HG03175 (cell line): ENCODE results near the gene DAB2IP.

Source experiments
- ATAC-seq: cut with Tn5 transposase; IDR thresholded peaks from one replicate; pipeline ENCODE4 v1.9.1; 2021; ENCODE audit warnings: mild to moderate bottlenecking, moderate library complexity; ENCODE audit not compliant: unreplicated experiment

The DAB2IP gene

DNA sequence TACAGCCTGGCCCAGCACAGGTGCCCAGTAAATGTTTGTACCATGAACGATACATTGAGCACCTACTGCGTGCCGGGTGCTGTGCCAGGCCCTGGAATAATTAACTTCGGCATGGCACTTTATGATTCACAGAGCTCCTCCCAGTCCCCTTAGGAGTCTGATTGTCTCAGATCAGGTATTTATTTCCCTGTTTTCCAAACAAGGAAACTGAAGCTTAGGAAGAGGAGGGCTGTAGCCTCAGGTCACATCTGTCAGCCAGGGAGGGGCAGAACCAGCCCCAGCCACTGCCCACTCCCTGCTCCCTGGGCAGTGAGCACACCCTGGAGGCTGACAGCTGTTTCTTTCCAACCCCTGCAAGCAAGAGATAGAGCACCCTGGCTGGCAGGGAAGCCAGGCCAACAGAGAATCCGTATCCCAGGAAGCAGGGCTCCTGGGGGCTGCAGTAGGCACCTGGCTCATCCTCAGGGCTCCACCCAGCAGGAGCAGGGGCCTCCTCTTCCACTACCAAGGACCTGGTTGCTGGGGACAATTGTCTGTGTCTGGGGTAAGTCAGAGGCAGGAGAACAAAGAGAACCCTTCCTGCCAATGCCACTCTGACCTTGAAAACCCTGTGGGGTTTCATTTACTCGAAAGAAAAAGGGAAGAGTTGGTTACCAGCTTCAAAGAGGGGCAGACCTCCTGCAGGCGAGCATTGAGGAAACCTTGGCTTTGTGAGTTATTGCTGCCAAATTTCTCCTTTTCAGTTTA, 69.0 kb downstream of the DAB2IP start:
- no peak for ATAC-seq

DNA sequence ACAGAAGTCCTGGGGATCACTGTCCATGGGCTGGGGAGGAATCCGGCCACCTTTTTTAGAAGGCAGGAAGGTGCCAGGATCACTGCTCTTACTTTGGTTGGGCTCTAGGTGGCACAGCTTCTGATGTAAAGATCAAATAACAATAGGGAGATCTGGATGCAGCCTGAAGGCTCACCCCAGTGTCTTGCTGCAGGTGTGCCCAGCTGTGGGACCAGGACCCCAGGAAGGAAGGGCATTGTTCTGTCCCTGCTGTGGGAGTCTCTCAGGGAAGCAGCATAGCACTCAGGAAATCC, 69.6 kb downstream of the DAB2IP start:
- ATAC-seq = no peak

DNA sequence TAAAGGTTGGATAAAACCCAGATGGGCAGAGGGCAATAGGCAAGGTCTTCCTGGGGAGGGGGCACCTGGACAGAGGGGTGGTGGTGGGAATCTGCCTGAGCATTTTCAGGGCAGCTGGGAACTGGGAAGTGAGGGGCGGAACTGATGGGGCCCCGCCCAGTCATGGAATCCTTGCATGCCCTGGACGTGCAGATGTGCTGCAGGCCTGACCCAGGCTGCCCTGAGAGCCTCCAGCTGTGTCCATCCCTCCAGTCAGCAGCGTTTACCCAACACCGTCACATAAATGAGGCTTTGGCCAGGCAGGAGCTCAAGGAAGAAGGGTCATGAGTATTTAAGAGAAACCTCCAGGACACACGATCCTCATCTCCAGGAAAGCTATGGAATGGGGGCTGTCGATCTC, 70.3 kb downstream of the DAB2IP start:
- no peak for ATAC-seq

DNA sequence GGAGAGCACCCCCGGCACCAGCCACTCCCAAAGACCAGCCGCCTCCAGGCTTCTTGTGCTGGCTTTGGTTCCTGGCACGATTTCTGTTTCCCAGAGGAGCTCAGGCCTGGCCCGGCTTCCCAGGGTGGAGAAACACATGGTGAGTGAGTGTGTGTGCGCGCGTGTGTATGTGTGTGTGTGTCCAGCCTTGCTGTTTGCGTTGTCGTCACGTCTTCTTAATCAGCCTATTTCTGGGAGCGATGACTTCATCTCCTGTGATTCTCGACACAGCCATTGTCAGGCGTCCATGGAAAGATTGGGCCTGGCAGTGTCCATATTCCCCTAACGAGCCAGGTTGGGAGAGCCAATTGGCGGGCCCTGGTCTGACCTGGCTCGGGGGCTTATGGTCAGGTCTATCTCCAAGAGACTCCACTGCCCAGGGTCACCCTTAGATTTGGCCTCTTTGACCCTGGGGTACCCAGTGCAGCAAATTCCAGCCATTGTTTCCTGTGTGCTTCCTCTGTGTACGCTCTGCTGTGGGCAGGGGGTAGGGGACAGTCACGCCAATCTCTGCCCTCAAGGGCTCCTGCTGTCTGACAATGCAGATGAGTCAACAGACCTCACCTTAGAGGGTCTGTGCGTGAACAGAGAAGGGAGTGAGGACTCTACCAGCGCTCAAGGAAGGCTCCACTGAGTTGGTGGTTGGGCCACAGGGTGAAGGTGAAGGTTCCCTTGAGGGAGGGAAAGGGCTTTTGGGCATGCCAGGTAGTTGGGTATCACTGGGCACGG, 73.8 kb downstream of the DAB2IP start:
- ATAC-seq = no peak

DNA sequence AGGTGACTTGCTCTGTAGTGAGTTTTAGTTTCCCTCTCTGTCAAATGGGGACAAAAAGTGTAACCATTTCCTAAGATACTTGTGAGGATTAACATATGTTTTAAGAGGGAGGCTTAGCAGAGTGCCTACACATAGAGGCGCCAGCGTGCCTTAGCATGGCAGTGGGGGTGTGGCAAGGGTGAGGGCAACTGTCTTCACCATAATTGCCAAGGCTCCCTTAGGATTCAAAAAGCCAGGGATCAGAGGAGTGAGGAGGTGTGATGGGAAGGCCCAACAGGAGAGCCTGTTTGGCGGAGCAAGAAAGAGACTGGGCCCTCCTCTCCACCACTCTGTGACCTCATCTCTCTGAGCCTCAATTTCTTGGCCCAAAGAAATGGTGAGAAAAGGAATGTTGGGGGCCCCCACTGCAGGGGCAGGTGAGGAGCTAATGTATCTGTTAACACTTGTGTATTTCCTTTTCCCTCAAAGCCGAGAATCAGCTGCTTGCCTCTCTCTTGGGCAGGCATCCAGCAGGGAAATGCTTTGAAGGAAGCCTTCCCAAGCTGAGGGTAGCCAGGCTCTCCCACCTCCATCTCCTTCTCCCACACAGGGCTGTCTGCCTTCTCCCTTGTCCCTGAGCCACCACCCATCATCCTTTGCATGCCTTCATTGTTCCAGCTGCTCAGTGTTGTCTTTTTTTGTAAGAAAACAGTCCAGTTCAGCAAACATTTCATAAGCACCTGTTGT, 76.0 kb downstream of the DAB2IP start:
- no peak for ATAC-seq

DNA sequence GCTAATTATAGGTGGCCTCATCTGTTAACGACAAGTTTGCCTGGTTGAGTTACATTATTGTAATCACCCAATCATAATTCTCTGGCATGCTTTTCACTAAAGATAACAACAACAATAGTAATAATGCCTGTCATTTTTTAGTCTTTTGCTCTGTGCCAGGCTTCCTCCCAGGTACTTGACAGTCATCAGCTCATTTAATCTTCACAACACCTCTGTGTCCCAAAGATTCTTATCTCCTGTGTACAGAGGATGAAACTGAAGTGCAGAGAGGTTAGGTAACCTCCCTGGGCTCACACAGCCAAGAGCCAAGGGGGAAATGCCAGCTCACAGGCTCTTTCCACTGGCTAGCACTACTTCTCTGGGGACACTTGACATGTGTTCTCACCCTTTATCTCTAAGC, 77.5 kb downstream of the DAB2IP start:
- ATAC-seq = no peak

DNA sequence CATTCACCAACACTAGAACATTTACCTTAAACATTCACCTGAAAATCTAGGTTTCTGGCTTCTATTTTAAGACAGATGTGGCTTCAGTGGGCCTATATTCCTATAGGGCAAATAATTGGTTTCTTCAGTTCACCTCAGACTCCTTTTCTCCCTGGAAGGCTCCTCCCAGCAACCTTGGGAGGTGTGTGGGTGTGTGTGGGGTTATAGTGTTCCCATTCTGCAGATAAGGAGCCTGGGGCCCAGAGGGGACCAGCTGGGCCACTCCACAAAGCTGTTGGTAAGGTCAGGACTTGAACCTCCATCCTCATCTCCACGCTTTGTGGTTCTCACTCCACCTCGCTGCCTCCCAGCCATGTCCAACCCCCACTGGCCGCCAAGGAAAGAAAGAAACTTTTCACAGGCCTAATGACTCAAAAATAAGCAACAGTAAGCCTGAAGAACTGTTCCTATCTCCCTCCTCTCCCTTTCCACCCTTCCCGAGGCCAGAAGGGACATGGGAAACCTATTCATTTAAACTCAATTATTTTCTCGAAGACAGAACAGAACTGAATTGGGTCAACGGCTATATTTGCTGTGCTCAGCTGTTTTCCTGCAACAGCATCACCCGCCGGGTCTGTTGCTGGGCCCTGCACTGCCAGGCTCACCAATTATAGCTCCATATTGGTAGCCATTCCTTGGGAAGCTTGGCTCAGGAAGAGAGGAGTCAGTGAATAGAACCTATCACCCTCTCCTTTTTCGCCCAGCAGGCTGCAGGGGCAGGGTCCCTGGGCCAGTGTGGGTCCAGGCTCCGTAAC, 78.5 kb downstream of the DAB2IP start:
- ATAC-seq = no peak

DNA sequence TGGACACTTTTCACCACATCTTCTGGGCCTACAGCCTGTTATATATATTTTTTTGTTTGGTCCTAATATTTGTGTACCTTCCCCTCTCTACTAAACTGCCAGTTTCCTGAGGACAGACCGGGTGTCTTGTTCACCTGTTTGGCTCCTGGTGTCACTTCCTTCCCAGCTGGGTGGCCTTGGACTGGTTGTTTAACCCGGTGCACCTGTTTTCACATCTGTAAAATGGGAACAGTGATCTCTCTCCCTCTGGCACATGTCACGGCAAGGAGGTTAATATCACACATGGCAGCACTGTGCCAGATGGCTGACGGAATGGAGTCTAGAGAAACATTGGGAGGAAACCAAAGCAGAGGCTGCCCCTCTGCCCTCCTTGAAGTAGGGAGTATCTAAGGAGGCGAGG, 79.7 kb downstream of the DAB2IP start:
- no peak for ATAC-seq

DNA sequence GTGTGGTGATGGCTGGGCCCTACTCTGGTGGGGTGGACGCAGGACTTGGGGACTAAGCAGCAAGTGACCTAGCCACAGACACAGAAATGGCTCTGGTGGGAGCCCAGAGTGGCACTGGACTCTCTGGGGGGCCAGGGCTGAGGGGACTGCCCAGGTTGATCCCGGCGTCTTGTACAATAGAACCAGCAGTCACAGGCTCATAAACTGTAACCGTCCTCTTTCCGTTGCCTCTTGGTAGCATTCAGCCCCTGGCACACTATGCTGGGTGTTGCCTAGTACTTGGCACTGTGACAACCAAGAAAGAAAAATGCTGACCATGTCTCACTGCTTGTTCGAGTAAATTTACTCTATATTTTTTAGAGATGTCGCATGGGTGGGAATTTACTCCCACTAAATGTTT, 80.5 kb downstream of the DAB2IP start:
- ATAC-seq = no peak

DNA sequence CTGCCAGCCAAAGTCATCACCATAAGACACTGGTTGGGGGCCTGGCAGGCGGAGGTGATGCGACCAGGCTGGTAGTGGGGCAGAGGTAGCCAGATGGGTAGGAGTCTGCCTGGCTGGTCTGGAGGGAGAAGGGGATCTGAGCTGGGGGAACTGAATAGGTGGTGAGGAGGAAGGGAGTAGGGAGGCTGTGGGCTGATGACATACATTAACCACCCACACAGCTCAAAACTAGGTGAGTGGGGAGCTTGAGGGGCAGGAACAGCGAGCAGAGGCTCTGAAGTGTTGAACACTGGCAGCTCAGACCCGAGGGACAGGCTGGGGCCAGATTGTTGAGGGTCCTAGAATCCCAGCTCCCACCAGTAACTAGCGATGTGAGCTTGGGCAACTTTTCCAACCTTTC, 81.0 kb downstream of the DAB2IP start:
- ATAC-seq = no peak

DNA sequence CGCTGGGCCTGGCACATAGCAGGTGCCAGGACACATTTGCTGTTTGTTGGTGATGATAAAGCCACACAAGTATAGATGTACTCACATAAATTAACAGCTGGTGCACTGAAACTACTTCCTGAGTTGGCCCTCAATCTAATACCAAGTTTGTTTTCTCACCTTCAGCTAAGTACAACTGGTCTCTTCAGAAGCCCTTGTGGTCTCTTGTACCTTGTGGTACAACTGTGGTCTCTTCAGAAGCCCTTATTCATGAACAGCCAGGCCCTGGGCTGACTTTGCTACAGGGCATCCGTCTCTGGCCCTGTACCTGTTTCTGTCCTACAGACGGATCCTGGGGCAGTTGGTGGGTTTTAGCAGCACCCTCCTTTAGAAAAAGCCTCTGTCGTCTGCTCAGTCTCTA, 81.5 kb downstream of the DAB2IP start:
- ATAC-seq = no peak

DNA sequence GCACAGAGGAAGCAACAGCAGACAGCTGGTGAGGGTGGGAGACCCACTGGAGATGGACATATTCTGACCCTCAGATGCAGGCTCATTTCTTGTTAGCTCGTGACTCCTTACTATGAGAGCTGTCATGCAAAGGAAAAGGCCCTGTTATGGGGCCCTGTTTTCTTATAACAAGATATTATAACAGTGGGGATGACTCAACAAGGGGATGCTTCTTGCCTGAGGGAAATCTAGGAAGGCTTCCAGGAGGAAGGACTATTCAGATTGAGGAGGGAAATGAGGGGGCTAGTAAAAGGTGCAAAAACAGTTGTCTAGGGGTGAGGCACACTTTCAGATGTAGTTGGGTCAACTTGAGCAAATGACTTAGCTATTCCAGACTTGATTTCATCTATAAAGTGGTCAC, 83.0 kb downstream of the DAB2IP start:
- ATAC-seq = no peak

DNA sequence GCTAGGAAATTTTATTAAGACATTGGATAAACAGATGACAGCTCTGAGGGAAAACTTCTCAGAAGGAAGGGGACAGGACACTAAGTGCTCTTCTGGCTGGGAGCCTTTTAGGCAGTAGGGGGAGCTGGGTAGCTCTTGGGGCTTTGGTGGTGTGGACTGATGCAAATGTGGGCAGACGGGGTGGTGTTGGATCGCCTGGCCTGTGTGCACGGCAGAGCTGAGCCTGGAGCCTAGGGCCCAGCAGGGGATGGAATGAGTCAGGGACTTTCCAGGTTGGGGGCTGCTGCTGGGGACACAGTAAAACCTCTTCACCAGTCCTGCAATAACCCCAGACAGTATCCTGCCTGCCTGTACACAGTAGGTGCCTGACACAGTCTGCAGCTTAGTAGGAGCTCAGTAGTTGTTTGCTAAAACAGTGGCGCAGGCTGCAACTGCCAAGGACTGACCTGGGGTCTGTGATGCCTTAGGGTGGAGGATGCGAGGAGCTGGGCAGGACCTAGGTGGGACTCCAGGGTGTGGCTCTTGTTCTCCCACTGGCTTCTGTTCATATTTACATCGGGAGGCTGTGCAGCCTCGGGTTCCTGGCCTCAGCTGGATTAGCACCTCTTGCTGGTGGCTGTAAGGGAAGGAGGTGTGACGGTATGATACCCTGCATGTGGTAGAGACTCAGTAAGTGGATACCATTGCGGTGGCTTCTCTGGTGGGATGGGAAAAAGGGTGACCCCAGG, 83.8 kb downstream of the DAB2IP start:
- peak; percentile 45 for ATAC-seq

DNA sequence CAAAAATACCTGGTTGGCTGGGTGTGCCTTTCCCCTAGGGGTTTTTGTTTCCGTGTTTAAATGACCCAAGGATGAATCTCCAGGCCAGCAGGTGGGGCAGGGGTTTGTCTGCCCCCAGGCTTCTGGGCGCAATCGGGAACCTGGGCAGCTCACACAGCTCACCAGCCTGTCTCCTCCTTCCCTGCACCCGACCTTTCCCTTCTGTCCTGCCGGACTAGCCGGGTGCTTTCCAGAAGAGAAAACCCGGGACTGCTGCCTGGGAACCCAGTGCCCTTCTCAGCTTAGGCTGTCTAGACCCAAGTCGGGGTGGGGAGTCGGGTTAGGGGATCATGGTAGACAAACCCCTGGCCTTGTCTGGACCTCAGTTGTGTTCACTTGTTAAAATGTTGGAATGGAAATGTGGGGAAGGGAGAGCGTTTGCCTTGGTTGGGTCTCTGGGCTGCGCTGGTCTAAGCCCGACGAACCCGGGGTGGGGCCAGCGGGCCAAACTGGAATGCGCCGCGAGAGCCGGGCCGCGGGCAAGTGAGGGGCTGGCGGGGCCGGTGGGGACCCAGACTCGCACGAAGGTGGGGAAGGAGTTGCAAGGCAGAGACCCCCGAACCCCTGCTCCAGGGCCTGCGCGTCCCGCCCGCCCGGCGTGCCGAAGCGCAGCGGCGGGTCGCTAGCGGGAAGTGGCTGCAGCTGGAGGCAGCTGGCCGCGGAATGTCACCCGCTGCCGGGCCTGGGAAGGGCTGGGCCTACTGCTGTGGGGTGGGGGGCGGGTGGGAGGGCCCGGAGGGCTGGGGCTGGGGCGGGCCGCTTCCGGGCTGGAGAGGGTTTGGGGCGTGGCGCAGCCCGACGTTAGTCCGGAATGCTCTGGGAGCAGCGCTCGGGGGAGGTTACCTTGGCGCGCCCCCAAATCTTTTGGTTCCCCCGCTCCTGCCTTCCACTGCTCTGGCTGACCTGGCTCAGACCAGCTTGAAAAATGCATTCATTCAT, 84.6 kb downstream of the DAB2IP start:
- ATAC-seq = no peak

DNA sequence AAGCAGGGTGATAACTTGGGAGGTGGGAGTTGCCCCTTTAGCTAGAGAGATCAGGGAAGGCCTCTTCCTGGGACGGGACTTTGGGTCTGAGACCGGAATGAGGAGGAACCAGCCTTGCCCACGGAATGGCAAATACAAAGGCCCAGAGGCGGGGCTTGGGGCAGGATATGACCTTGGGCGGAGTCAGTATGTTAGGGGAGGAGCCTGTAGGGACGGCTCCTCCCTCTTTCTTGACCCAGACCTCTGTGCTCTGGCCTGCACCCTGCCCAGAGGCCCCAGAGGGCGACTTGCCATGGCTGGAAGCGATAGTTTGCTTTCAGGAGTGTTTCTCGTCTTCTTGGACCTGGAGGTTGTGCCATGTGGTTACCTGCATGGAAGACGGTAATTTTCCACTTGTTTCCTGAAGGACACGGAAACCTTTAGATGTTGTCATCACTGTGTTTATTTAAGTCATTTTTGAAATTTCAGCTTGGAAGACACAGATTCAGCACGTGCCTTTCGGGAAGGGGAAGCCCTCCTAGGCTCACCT, 85.6 kb downstream of the DAB2IP start:
- no peak for ATAC-seq

DNA sequence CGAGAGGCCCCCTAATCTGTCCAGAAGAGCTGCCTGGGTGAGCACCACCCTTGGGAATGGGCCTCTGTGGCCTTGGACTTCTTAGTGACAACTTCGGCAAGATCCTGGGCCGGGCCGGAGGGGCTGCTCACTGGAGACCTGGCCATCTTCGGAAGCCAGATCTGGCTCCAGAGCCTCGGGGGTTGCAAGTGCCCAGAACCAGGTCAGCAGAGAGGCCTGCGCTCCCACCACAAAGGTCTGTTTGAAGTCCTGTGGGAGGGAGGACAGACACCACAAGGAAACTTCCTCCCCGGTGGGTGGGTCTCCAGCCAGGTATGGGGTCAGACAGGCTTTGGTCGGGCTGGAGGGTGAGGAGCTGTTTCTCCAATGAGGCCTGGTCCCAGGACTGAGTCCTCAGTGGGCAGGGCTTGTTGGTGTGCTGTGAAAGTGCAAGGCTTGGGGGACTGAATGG, 86.1 kb downstream of the DAB2IP start:
- no peak for ATAC-seq

DNA sequence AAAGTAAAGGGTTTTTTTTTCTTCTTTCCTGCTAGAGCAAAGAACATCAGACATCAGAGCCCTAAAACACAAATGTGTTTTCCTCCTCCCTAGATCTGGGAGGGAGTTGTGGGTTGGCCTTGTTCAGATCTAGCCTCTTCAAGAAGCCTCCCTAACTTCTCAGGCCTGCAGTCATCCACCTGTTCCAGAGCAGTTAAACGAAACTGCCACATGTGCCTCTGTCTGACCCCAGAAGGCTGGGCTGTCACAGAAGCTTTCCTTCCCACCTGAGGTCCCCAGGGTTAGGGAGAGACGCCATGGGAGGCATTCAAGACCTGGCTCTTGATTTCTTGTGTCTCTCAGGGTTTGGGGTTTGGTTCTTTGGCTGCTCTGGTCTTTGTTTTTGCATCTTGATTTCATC, 87.0 kb downstream of the DAB2IP start:
- no peak for ATAC-seq

DNA sequence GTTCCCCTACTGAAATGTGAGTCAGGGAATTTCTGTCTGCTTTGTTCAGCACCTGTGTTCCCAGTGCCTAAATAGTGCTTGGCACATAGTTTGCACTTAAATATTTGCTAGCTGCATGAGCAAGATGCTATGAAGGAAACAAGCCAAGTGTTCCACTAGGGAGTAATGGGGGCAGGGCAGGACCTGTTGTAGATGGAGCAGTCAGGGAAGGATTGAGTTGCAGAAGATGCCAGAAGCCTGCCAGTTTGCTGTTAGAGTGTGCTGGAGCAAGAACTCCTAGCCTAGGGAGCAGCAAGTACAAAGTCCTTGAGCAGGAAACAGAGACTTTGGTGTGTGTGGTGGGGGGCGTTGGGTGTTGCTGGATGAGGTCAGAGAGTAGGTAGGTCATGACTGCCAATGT, 87.5 kb downstream of the DAB2IP start:
- ATAC-seq = no peak

DNA sequence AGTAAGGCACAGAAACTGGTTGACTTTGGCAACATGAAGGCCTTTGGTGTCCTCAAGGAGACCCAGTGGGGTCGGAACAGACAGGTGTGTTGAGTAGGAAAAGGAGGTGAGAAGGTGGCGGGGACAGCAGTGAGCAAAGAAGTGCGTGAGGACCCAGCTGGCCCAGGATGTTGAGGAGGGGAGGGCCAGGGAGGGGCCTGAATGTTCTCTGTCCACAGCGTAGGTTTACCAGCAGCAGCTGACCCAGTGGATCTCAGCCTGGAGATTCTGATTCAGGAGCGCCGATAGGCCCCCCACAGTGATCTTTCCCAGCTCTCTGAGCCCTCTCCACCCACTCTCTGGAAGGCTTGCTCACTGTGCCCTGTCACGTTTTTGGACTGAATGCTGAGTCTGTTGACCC, 88.5 kb downstream of the DAB2IP start:
- no peak for ATAC-seq
